NCI-H2227 (cell line): ENCODE measurements around the gene GORASP2.

Experiments used
- DNase-seq: peaks from one replicate; lab custom pipeline; 2025; ENCODE audit not compliant: unreplicated experiment; lab: John Stamatoyannopoulos, UW

Gene GORASP2

GRCh38 chr2:170922634-170923494 lies 6.2 kb upstream of the GORASP2 start:
- no peak for DNase-seq

- no peak for DNase-seq
Measured at GRCh38 chr2:170923799-170924198, 5.3 kb upstream of the GORASP2 start.

- no peak for DNase-seq
Measured at GRCh38 chr2:170924969-170925368, 4.1 kb upstream of the GORASP2 start.

GRCh38 chr2:170925923-170926322 lies 3.1 kb upstream of the GORASP2 start:
- DNase-seq = no peak

- no peak for DNase-seq
Measured at GRCh38 chr2:170926743-170927297, 2.2 kb upstream of the GORASP2 start.

- peak; percentile 55 for DNase-seq
Measured at GRCh38 chr2:170928036-170928823, 823 bp upstream of the GORASP2 start.

- peak; percentile 75 for DNase-seq
Measured at GRCh38 chr2:170929686-170930050, 615 bp downstream of the GORASP2 start.

GRCh38 chr2:170930131-170930990 lies 1.3 kb downstream of the GORASP2 start:
- peak; percentile 75 for DNase-seq

- no peak for DNase-seq
Measured at GRCh38 chr2:170930991-170931266, 1.9 kb downstream of the GORASP2 start.

GRCh38 chr2:170932166-170932565 lies 3.1 kb downstream of the GORASP2 start:
- no peak for DNase-seq

- no peak for DNase-seq
Measured at GRCh38 chr2:170932948-170933347, 3.9 kb downstream of the GORASP2 start.

- DNase-seq = no peak
Measured at GRCh38 chr2:170937709-170938379, 8.8 kb downstream of the GORASP2 start.

- DNase-seq = no peak
Measured at GRCh38 chr2:170940066-170940465, 11.0 kb downstream of the GORASP2 start.

- DNase-seq = no peak
Measured at GRCh38 chr2:170942615-170943014, 13.6 kb downstream of the GORASP2 start.

- no peak for DNase-seq
Measured at GRCh38 chr2:170943041-170943440, 14.0 kb downstream of the GORASP2 start.

GRCh38 chr2:170943596-170943995 lies 14.5 kb downstream of the GORASP2 start:
- no peak for DNase-seq

GRCh38 chr2:170944545-170944944 lies 15.5 kb downstream of the GORASP2 start:
- no peak for DNase-seq

GRCh38 chr2:170949415-170949814 lies 20.4 kb downstream of the GORASP2 start:
- no peak for DNase-seq

GRCh38 chr2:170950221-170950761 lies 21.2 kb downstream of the GORASP2 start:
- no peak for DNase-seq

- DNase-seq = no peak
Measured at GRCh38 chr2:170953941-170954340, 24.9 kb downstream of the GORASP2 start.
